Transverse colon (tissue), 4 donors: ENCODE results near the gene ZDHHC23.

Experiments
- POLR2A ChIP-seq: fragments of 450-650 bp; IDR thresholded peaks from one replicate; pipeline ENCODE4 v1.6.1; 2016; ENCODE audit warnings: antibody characterized with exemption, mild to moderate bottlenecking, moderate library complexity
- POLR2AphosphoS5 ChIP-seq, 3 donors: sonication (generic); formaldehyde crosslinking; IDR thresholded peaks; one replicate each; pipeline ENCODE4 v1.6.1; 2016; ENCODE audit warnings: antibody characterized with exemption in 3 of 3
- TF ChIP-seq, protein P1 (sequence below), 5 experiments: fragments of 200-600 bp in 3 of 5; fragments of 450-650 bp in 2 of 5; sonication (generic) in 3 of 5; IDR thresholded peaks; 1 replicate in 2 of 5; 2 replicates in 3 of 5; pipeline ENCODE4 v1.5.1; 2016 to 2017; ENCODE audit warnings: antibody characterized with exemption in 5 of 5, inconsistent platforms in 3 of 5, mild to moderate bottlenecking in 2 of 5, moderate library complexity in 1 of 5

DNA sequence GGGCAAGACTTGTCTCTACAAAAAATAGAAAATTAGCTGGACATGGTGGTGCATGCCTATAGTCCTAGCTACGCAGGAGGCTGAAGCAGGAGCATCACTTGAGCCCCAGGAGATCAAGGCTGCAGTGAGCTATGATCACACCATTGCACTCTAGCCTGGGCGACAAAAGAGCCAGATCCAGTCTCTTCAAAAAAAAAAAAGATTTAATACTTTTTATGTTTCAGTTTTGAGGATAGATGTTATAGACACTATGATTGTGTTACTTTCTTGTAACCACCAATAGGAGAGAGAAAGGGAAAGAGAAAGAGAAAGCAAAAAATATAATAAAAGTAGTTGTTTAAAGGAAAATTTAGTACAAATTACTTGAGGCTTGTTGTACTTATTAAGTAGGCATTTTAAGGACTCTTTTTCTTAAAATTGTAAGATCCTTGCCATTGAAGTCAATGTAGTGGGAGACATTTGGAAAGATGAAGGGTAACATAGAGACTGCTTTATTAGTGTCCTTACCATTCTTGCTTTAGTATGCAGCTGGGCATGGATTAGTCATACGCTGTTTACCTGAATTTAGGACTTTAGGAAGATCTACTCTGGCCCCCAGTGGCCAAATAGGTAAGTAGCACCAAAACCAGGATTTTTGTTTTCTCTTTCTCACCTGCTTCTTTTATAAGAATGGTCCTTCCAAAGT lies 35.1 kb upstream of the ZDHHC23 start:
- TF ChIP-seq POLR2A (no peak), POLR2AphosphoS5 (IDR thresholded peaks at IDR 0.05) (no peak)
- TF ChIP-seq, protein P1, sequence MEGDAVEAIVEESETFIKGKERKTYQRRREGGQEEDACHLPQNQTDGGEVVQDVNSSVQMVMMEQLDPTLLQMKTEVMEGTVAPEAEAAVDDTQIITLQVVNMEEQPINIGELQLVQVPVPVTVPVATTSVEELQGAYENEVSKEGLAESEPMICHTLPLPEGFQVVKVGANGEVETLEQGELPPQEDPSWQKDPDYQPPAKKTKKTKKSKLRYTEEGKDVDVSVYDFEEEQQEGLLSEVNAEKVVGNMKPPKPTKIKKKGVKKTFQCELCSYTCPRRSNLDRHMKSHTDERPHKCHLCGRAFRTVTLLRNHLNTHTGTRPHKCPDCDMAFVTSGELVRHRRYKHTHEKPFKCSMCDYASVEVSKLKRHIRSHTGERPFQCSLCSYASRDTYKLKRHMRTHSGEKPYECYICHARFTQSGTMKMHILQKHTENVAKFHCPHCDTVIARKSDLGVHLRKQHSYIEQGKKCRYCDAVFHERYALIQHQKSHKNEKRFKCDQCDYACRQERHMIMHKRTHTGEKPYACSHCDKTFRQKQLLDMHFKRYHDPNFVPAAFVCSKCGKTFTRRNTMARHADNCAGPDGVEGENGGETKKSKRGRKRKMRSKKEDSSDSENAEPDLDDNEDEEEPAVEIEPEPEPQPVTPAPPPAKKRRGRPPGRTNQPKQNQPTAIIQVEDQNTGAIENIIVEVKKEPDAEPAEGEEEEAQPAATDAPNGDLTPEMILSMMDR (IDR thresholded peaks at IDR 0.05) = peak; percentile 48 to 76 (median 59)
